Activated CD8-positive, alpha-beta T cell treated with anti-CD3 and anti-CD28 coated beads, Interleukin-2, amount 10 ng/mL, durations not matched to agents 7 days and 5 days (primary cell): ENCODE measurements around the gene PIM3. TPM values are rescaled to one million over a fixed set of nuclear protein-coding genes. Genes with fewer than 3 reads are reported as not detected.

Experiments
- ATAC-seq: fragments of 150-1000 bp; cut with Tn5 transposase; one replicate; pipeline ENCODE4 v1.10.0; 2021; ENCODE audit warnings: moderate library complexity
- CTCF ChIA-PET: fragments of 350-600 bp; sonication (Branson Sonifier 250); formaldehyde crosslinking; loops from one replicate; lab custom pipeline; 2021; ENCODE audit warnings: antibody characterized with exemption; lab: Charles Lee
- POLR2A ChIA-PET: fragments of 350-600 bp; sonication (Branson Sonifier 250); formaldehyde crosslinking; loops from one replicate; lab custom pipeline; 2021; ENCODE audit warnings: antibody characterized with exemption; lab: Charles Lee
- DNase-seq: peaks from one replicate; pipeline ENCODE4 v3.0.0-alpha.2; 2020
- H3K27ac Mint-ChIP-seq: one replicate; pipeline ENCODE4 v1.8.0; 2021; ENCODE audit warnings: mild to moderate bottlenecking, mixed read lengths
- H3K27me3 Mint-ChIP-seq: one replicate; pipeline ENCODE4 v1.8.0; 2021; ENCODE audit warnings: low read depth, mixed read lengths
- H3K36me3 Mint-ChIP-seq: one replicate; pipeline ENCODE4 v1.8.0; 2021; ENCODE audit warnings: low read depth, mixed read lengths
- H3K4me1 Mint-ChIP-seq: one replicate; pipeline ENCODE4 v1.8.0; 2021; ENCODE audit warnings: low read depth, mixed read lengths
- H3K4me3 Mint-ChIP-seq: one replicate; pipeline ENCODE4 v1.8.0; 2021; ENCODE audit warnings: mild to moderate bottlenecking, mixed read lengths
- H3K9me3 Mint-ChIP-seq: one replicate; pipeline ENCODE4 v1.8.0; 2022; ENCODE audit warnings: mixed read lengths; ENCODE audit not compliant: insufficient read depth
- total RNA-seq, 2 experiments: library from RNA; stranded (reverse); gene quantifications; one replicate each; pipeline ENCODE4 v1.2.3, GENCODE V29; 2021

PIM3 gene
- total RNA-seq, 2 experiments from 2014 or later, result 45.1 to 45.7 TPM

DNA sequence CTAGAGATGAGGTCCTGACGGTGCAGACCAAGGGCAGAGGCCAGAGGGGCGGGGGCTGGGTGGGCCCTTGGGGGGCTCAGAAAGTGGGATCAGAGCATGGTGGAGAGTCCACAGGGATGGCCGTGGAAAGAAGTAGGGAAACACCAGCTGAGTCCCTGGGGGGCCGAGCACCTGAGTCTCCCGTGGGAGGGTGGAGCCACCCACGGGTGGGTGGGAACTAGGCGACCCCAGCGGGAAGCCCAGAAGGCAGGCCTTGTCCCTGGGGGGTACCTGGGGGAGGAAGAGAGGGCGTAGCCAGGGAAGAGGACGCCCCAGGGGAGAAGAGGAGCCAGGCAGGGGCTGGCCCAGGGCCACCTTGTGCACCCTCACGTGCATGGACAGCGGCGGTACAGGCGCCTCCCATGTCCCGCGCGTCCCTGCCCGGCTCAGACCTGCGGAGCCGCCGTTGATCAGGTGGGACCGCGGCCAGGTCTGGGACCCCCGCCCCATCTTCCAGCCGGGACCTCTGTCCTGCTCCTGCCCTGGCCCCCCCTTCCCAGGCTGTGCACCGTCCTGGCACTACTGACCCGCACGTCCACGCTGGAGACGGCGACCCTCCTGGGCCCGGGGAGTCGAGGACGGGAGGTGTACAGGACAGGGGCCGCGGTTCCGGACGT is 31.9 kb upstream of the PIM3 start:
- POLR2A ChIA-PET, result no interaction called here
- H3K4me1 Mint-ChIP-seq, result peaks cover 53% of the 10 kb centered on the region

DNA sequence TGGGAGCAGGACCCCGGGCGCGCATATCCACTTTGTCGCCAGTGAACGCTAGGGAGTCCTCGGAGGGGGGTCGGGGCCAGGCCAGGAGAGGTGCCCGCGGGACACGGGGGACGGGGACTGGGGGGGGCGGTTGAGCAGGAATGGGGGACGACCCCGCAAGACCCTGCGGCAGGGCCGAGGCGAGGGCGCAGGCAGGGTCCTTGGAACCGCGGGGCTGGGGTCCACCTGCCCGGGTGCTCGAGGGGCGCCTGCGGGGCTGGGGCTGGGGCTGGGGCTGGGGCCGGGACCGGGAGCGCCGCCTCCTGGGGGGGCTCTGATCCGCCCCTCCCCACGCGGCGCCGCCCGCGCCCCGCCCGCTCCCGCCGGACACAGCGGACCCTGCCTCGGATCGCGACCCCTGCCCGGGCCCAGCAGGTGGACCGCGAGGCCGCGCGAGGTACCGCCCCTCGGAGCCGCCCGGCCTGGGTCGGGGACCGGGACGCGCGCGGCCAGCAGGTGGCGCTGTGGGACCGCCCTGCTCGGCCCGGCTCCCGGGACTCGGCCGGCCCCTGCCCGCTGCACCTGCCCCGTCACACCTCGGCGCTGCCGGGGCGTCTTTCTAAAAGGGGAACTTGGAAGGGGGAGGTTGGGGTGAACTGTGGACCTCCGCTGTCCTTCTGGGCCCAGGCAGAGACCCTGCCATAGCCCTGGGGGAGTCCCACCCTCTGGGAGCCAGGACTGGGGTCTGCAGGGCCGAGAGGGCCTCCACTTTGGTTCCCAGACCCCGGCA is 31.2 kb upstream of the PIM3 start:
- H3K4me1 Mint-ChIP-seq, result peaks cover 46% of the 10 kb centered on the region
- POLR2A ChIA-PET, result interaction anchor here (0.6 to 1.1 kb wide), 2 partner anchors 101 to 186 kb away, joined by 3 to 4 read pairs; no protein-coding TSS in a partner anchor

More for the DNA sequence above, 31.9 kb upstream of the PIM3 start:
- DNase-seq (no peak), ATAC-seq (no peak)
- H3K9me3 Mint-ChIP-seq, result no peaks in the 10 kb centered on the region
- no peak overlapping the region for H3K27ac Mint-ChIP-seq
- no peaks in the 10 kb centered on the region for H3K27me3 Mint-ChIP-seq
- no peak overlapping the region for H3K4me3 Mint-ChIP-seq
- CTCF ChIA-PET, result interaction anchor here (3.8 kb wide), 1 partner anchor 102 kb away, joined by 28 read pairs; no protein-coding TSS in a partner anchor
- peaks cover 19% of the 10 kb centered on the region for H3K36me3 Mint-ChIP-seq

DNA sequence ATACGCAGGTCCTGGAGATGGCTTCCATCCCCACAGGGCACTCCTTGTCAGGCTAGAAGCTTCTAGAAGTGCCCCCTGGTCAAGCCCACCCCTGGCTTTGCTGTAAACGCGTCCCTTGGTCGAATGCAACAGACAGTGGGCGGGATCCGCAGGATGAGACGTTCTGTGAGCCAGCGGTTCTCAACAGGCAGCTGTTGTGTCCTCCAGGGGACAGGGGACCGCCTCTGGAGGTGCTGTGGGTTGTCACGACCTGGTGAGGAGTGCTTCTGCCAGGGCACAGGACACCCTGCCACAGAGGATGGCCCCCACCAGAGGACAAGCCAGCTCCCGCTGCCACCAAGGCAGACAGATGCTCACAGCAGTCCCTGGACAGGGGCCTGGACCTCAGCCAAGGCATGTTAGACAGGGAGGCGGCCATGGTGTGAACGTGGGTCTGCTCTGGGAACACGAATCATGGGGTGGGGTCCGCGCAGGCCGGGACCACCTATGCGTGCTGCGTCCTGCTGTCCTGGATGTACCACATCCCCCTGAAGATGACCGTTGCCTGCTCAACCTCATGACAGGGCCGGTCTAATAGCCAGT is 30.5 kb upstream of the PIM3 start:
- Mint-ChIP-seq H3K27ac (no peak overlapping the region), H3K4me3 (no peak overlapping the region), H3K36me3 (peaks cover 11% of the 10 kb centered on the region), H3K27me3 (no peaks in the 10 kb centered on the region), H3K9me3 (no peaks in the 10 kb centered on the region), H3K4me1 (peaks cover 42% of the 10 kb centered on the region)
- ChIA-PET POLR2A (interaction anchor here (0.6 to 1.2 kb wide), 3 partner anchors 8 to 186 kb away, joined by 3 to 4 read pairs (median 3); no protein-coding TSS in a partner anchor), CTCF (interaction anchor here (1.2 to 5.3 kb wide), 9 partner anchors 10 to 261 kb away, joined by 3 to 90 read pairs (median 6); no protein-coding TSS in a partner anchor)
- no peak for ATAC-seq
- no peak for DNase-seq

More for the DNA sequence above, 31.2 kb upstream of the PIM3 start:
- H3K36me3 Mint-ChIP-seq, result peaks cover 12% of the 10 kb centered on the region
- ATAC-seq (peak; percentile 81), DNase-seq (peak; percentile 77)
- H3K4me3 Mint-ChIP-seq, result no peak overlapping the region
- no peaks in the 10 kb centered on the region for H3K9me3 Mint-ChIP-seq
- H3K27ac Mint-ChIP-seq, result no peak overlapping the region
- CTCF ChIA-PET, result interaction anchor here (1.8 to 5.3 kb wide), 5 partner anchors 10 to 162 kb away, joined by 6 to 90 read pairs (median 11); no protein-coding TSS in a partner anchor
- H3K27me3 Mint-ChIP-seq, result no peaks in the 10 kb centered on the region

DNA sequence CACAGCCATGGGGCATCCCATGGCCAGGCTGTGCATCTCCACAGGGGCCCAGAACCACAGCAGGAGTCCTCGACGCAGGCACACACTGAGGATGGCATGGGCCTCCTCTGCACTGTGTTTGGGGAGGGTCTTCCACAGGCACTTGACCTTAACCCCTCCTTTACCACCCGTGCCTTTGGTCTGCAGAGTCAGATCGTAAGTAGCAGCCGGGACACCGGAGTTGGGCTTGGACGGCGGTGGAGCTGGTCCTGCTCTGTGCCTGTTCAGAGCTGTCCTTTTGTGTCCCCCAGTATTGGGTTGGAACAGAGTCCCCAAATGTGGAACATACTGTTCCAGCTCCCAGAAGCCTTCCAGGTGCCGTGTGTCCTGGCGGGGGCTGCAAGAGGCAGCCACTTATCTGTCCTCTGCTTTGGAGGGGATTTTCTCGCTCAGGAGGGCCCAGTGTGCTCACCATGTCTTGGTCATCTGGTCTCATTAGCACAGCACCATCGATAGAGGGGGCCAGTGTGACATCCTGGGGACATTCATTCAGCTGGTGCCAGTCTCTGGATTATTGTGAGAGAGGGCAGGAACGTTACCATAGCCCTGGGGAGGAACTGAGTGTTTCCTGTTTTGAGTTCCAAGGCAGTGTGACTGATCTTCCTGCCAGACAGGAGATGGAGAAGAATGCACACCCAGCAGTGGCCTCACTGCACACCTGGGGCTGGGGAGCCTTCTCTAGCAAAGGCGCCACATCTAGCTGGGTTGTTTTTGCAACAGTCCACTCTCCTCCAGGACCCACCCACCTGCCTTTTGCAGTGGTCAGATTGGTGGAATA is 29.8 kb upstream of the PIM3 start:
- ChIA-PET CTCF (interaction anchor here (0.6 to 5.3 kb wide), 14 partner anchors 9 to 260 kb away, joined by 3 to 90 read pairs (median 4); partner anchors contain the start of gene IL17REL), POLR2A (interaction anchor here (0.8 to 1.2 kb wide), 3 partner anchors 9 to 100 kb away, joined by 3 read pairs; partner anchors contain the start of gene PIM3)
- Mint-ChIP-seq H3K4me3 (no peak overlapping the region), H3K36me3 (peaks cover 5% of the 10 kb centered on the region), H3K27me3 (no peaks in the 10 kb centered on the region), H3K4me1 (peaks cover 35% of the 10 kb centered on the region), H3K9me3 (no peaks in the 10 kb centered on the region), H3K27ac (peak overlapping the region; percentile 60)
- peak; percentile 63 for DNase-seq
- no peak for ATAC-seq

DNA sequence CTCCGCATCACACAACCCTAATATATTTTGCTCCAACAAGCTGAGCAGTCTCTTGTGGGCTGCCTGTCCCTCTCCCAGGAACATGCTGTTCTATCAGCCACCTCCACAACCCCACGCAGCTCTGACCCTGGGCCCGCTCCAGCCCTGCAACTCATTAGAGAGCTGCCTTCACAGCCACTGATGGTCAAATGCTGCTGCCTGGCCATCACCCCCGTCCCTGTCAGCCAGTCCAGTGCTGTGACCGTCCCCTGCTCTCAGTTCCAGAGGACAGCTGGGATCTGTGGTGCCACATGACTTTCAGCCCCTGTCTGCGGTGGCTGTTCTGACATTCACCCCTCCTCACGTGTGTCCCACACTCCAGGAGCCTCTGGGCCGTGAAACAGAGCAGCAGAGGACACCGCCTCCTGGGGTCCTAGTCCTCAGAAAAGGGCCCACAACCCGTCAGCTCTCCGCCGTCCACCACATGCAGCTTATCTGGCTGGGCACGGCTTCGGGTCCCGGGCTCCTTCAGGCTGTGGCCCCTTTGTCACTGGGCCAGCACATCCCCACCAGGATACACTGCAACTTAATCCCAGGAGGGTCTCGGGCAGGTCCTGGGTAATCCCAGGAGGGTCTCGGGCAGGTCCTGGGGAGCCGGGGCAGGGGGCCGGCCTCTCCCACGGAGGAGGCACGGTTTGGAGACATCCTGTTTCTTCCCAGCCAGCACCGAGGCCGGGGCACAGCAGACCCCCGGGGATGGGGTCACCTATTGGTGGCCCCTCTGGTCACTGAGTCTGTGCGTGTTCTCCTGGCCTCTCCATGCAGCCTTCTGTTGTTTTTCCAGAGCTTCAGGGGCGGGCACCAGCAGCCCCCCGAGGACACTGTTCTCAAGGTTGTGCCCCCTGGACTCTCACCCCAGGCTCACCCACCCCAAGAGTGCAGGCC is 27.1 kb upstream of the PIM3 start:
- ATAC-seq, result no peak
- Mint-ChIP-seq H3K9me3 (no peaks in the 10 kb centered on the region), H3K36me3 (peaks cover 2% of the 10 kb centered on the region), H3K27ac (peak overlapping the region; percentile 77), H3K4me3 (peak overlapping the region; percentile 40), H3K27me3 (no peaks in the 10 kb centered on the region), H3K4me1 (peaks cover 33% of the 10 kb centered on the region)
- ChIA-PET CTCF (interaction anchor here (5.3 kb wide), 1 partner anchor 97 kb away, joined by 90 read pairs; no protein-coding TSS in a partner anchor), POLR2A (interaction anchor here (0.6 to 1.6 kb wide), 3 partner anchors 28 to 103 kb away, joined by 3 to 8 read pairs (median 3); no protein-coding TSS in a partner anchor)
- DNase-seq, result no peak

DNA sequence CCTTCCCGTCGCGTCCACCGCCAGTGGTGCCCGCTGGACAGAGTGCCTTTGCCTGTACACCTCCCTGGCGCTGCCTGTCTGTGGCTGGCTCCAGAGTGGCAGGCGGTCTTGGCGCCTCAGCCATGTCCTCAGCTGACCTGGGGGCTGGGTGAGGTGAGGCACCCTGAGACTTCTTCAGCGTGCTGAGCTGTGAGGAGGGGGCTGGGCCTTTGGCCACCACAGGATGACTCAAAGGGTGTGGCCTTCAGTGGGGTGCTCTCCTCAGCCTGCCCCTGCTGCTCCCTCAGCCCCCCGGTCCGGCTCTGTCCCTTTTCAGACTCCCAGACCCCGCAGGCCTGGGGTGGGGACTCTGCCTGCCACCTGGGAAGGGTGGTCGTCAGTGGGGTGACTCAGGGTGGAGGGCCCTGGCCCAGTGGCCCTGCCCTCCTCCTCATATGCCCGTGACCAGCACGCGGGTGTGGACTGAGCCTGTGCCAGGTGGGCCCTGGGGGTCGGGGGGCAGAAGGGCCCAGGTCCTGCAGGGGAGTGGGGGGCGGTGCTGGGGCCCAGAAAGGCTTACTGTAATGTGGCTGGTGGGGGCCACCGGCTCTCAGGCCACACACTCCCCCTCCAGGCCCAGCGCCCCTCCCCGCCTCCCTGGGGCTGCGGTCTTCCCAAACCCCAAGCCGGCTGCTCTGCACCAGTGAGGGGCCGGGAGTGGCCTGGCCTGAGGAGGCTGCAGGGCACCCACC is 26.2 kb upstream of the PIM3 start:
- POLR2A ChIA-PET, result no interaction called here
- CTCF ChIA-PET, result interaction anchor here (5.3 kb wide), 1 partner anchor 96 kb away, joined by 90 read pairs; no protein-coding TSS in a partner anchor
- DNase-seq (no peak), ATAC-seq (no peak)
- no peaks in the 10 kb centered on the region for H3K9me3 Mint-ChIP-seq
- peak overlapping the region; percentile 56 for H3K4me3 Mint-ChIP-seq
- H3K4me1 Mint-ChIP-seq, result peaks cover 33% of the 10 kb centered on the region
- H3K36me3 Mint-ChIP-seq, result peaks cover 2% of the 10 kb centered on the region
- H3K27me3 Mint-ChIP-seq, result no peaks in the 10 kb centered on the region
- no peak overlapping the region for H3K27ac Mint-ChIP-seq

DNA sequence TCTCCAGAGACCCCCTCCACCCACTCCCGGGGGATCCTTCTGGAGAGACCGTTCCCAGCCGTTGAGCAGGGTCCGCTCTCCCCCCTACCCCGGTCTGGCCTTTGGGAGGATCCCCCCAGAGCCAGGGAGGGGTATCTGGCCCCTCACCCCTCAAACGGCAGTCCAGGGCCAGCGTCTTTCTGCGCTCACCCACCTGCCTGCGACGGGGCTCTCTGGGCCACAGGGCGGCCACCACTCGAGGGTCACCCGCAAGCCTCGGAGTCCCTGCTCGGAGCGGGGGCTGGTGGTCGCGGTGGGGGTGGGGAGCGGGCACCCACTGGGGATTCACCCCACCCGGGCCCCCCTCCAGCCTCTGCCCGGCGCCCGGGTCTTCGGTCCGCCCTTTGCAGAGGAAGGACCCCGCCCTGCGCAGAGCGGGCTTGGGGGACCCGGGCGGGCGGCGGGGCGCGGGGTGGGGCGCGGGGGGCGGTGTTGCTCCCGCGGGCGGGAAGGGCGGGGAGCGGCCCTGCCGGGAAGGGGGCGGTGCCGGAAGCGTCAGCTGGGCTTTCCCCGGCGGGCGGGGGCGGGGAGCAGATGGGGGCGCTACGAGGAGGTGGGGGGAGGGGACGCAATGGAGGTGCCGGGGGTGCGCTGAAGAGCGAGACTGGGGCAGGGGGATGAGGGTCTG is 25.5 kb upstream of the PIM3 start:
- Mint-ChIP-seq H3K27me3 (no peaks in the 10 kb centered on the region), H3K36me3 (peaks cover 2% of the 10 kb centered on the region), H3K9me3 (no peaks in the 10 kb centered on the region), H3K4me3 (peak overlapping the region; percentile 56), H3K27ac (no peak overlapping the region), H3K4me1 (peaks cover 33% of the 10 kb centered on the region)
- ATAC-seq, result peak; percentile 19
- ChIA-PET CTCF (no interaction called here), POLR2A (interaction anchor here (1.1 kb wide), 1 partner anchor 9 kb away, joined by 4 read pairs; no protein-coding TSS in a partner anchor)
- DNase-seq, result peak; percentile 92

DNA sequence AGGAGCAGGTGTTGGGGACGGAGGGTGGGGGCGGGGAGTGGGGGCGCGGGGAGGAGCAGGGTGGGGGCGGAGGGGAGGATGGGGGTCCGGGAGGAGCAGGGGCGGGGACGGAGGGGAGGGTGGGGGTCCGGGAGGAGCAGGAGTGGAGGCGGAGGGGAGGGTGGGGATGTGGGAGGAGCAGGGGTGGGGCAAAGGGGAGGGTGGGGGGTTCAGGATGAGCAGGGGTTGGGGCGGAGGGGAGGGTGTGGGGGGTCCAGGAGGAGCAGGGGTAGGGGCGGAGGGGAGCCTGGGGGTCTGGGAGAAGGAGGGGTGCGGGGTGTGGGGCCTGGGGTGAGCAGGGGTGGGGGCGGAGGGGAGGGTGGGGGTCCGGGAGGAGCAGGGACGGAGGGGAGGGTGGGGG is 25.0 kb upstream of the PIM3 start:
- peak overlapping the region; percentile 68 for H3K4me3 Mint-ChIP-seq
- H3K27ac Mint-ChIP-seq, result peak overlapping the region; percentile 46
- peaks cover 30% of the 10 kb centered on the region for H3K4me1 Mint-ChIP-seq
- H3K36me3 Mint-ChIP-seq, result peaks cover 2% of the 10 kb centered on the region
- POLR2A ChIA-PET, result interaction anchor here (1.0 to 1.5 kb wide), 6 partner anchors 10 to 36 kb away, joined by 3 to 10 read pairs (median 4); partner anchors contain the start of genes ALG12, CRELD2 and PIM3
- no peaks in the 10 kb centered on the region for H3K27me3 Mint-ChIP-seq
- DNase-seq, result peak; percentile 63
- CTCF ChIA-PET, result interaction anchor here (1.0 to 1.4 kb wide), 3 partner anchors 25 to 95 kb away, joined by 3 read pairs; partner anchors contain the start of gene PIM3
- no peaks in the 10 kb centered on the region for H3K9me3 Mint-ChIP-seq
- no peak for ATAC-seq
